ENCODE measurements around the gene ELFN2. TPM values are rescaled to one million over a fixed set of nuclear protein-coding genes. Genes with fewer than 3 reads are reported as not detected.

The ELFN2 gene
- total and polyA plus RNA-seq, 4 donors: 5.1 to 60.2 (median 34.6) TPM

DNA sequence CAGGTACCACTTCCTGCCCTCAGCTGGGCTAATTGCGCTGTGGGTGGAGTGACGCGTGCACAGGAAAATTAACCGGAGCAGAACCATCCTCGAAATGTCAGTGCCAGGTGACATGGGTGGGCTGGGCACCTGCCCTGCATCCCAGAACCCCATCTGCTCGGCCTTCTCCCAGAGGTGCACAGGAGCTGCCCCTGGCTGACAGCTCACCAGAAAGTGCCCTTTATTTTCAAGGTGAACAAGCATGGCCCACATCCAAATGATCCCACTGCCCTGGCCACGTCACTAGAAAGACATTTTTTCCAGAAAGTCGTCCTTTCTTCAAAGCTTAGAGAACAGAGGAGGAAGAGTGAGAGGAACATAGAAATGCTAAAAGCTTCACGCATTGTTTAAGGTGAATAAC lies 4.1 kb upstream of the ELFN2 start:
- H3K4me1 ChIP-seq (ENCODE audit: control insufficient read depth, insufficient read depth, low read length): peaks cover 37% of the 10 kb centered on the region
- no peak overlapping the region for H3K4me3 ChIP-seq (ENCODE audit: low read depth, low read length)
- no peaks in the 10 kb centered on the region for H3K9me3 ChIP-seq (ENCODE audit: control insufficient read depth, insufficient read depth, low read length)
- no peak for DNase-seq (ENCODE audit: low read depth in 4 of 6, low spot score in 6 of 6)
- H3K27me3 ChIP-seq (ENCODE audit: control insufficient read depth, insufficient read depth, low read length): peaks cover 19% of the 10 kb centered on the region
- no peak overlapping the region for H3K27ac ChIP-seq (ENCODE audit: low read depth, low read length)
- H3K36me3 ChIP-seq (ENCODE audit: control insufficient read depth, insufficient read depth, low read length): no peaks in the 10 kb centered on the region
- WGBS (ENCODE audit: insufficient coverage): 97% methylated on average over 6 of the region's 9 CpGs

DNA sequence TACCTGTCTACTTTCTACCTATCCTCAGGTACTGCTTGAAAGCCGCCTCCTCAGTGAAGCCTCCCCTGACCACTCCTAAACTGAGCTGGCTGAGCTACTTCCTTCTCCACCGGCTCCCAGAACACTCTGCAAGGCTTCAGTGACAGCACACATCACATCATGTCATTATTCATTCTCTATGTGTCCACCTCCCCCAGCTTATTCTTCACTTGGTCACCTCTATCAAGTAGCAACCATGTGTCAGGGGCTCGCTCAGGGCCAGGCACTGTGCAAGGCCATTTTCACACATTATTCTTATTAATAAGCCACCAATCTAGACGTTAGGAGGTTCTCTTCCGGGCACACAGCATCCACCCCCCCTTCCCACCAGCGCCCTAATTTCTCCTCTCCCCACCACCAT lies 3.7 kb upstream of the ELFN2 start:
- Histone ChIP-seq H3K4me1 (ENCODE audit: control insufficient read depth, insufficient read depth, low read length) (peaks cover 42% of the 10 kb centered on the region), H3K36me3 (ENCODE audit: control insufficient read depth, insufficient read depth, low read length) (no peaks in the 10 kb centered on the region), H3K9me3 (ENCODE audit: control insufficient read depth, insufficient read depth, low read length) (no peaks in the 10 kb centered on the region), H3K4me3 (ENCODE audit: low read depth, low read length) (no peak overlapping the region), H3K27me3 (ENCODE audit: control insufficient read depth, insufficient read depth, low read length) (peaks cover 20% of the 10 kb centered on the region), H3K27ac (ENCODE audit: low read depth, low read length) (no peak overlapping the region)
- no peak for DNase-seq (ENCODE audit: low read depth in 4 of 6, low spot score in 6 of 6)
- WGBS (ENCODE audit: insufficient coverage): 81% methylated on average over 6 of the region's 6 CpGs

DNA sequence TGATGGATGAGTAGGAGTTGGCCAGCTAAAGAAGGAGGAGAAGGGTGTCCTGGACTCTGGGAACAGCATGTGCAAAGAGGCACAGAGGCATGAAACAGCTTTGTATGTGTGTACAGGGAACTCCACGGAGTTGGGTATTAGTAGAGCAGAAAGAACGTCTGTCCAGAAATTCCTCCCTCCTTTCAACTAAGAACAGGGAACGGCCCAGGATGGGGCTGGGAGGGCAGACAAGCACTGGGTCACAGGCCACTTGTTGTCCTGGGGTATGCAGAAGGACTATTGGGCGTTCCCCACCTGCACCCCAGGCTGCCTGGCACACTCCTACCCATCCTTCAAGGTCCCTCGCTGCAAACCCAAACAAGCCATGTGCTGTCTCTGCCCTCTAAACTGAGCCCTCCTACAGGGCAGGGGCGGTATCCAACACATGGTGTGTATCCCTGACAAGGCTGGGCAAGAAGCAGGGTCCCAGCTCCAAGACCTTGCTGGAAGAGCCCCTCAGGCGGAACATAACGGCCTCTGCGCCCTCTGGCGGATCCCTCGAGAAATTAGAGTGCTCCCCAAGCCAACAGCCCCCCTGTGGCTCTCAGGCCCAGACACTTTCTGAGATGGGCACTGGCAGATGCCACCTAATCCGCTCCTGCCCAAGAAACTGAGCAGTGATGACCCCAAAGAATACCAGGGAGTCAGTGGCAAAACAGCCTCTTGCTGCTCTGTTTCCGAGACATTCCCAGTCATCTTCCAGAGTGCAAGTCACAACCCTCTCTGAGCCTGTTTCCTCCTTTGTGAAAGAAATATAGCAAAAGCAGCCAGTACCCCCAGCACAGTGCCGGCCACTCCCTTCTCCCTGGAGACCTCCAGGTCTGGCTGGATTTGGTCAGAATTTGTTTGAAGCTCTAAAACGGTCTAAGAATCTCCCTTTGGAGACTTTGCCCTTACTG lies 1.6 kb upstream of the ELFN2 start:
- no peaks in the 10 kb centered on the region for H3K9me3 ChIP-seq (ENCODE audit: control insufficient read depth, insufficient read depth, low read length)
- no peak overlapping the region for H3K27ac ChIP-seq (ENCODE audit: low read depth, low read length)
- peak in 2 of 6 donors; percentile 87 for DNase-seq (ENCODE audit: low read depth in 4 of 6, low spot score in 6 of 6)
- WGBS (ENCODE audit: insufficient coverage): 29% methylated on average over 11 of the region's 15 CpGs
- no peak overlapping the region for H3K4me3 ChIP-seq (ENCODE audit: low read depth, low read length)
- H3K36me3 ChIP-seq (ENCODE audit: control insufficient read depth, insufficient read depth, low read length): no peaks in the 10 kb centered on the region
- H3K27me3 ChIP-seq (ENCODE audit: control insufficient read depth, insufficient read depth, low read length): peaks cover 35% of the 10 kb centered on the region
- H3K4me1 ChIP-seq (ENCODE audit: control insufficient read depth, insufficient read depth, low read length): peaks cover 59% of the 10 kb centered on the region

DNA sequence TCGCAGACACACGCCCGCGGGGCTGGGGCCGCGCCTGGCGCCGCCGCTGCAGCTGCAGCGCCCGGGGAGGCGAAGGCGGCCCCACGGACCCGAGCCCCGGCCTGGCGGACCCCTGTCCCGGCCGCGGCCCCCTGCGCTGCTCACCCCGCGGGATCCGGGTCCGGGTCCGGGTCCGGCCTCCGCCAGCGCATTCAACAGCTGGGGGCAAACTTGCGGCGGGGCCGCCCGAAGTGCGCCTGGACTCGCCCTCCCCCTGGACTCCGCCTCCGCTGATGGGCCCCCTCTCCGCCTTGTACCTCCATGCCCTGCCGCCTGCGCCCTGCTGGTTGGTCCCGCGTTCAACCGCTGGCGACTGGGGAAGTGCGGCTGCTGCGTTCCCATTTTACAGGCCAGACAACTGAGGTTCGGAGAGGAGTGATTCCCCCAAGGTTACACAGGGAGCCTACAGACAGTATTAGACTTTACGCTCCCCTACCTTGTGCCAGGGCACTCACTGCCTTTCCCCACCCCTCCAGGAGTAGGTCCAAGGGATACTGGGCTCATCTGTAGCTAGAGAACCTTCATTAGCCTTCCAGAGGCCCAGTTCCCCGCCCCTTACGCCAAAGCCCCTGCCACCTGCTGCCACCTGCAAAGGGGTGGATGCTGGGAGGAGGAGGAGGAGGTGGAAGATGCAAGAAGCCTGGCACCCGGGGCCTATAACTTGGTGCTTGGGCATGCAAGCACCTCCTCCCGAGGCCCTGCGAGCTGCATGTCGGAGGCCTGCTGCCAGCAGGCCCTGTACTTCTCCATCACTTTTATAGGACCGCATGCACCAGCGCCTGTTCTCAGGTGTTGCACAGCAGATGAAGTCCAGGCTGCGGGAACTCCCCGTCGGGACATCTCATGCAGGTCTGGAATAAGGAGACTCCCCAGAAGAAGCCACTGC lies 694 bp upstream of the ELFN2 start:
- DNase-seq (ENCODE audit: low read depth in 4 of 6, low spot score in 6 of 6): no peak
- H3K27ac ChIP-seq (ENCODE audit: low read depth, low read length): no peak overlapping the region
- peaks cover 37% of the 10 kb centered on the region for H3K27me3 ChIP-seq (ENCODE audit: control insufficient read depth, insufficient read depth, low read length)
- peaks cover 58% of the 10 kb centered on the region for H3K4me1 ChIP-seq (ENCODE audit: control insufficient read depth, insufficient read depth, low read length)
- no peaks in the 10 kb centered on the region for H3K9me3 ChIP-seq (ENCODE audit: control insufficient read depth, insufficient read depth, low read length)
- 15% methylated on average over 58 of the region's 59 CpGs for WGBS (ENCODE audit: insufficient coverage)
- peaks cover 1% of the 10 kb centered on the region for H3K36me3 ChIP-seq (ENCODE audit: control insufficient read depth, insufficient read depth, low read length)
- H3K4me3 ChIP-seq (ENCODE audit: low read depth, low read length): peak overlapping the region; percentile 31

DNA sequence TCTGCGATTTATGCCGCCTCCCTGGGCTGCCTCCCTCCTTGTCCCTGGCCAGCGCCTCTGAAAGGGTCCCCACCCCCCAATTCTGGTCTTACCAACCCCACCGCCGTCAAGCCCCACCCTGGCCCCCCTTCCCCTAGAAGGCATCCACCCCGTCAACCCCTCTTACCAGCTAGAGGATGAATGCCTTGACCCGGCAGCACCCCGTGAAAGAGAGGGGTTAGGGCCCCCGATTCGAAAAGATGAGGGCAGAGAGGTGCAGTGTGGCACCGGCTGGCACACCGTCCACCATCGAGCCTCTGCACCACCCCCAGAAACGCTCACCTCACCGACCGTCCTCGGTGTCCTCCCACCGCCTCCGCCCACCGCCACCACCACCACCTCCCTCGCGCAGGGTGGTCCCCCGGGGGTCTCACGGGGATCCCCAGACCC lies 559 bp downstream of the ELFN2 start:
- 2% methylated on average over 18 of the region's 24 CpGs for WGBS (ENCODE audit: insufficient coverage)
- Histone ChIP-seq H3K9me3 (ENCODE audit: control insufficient read depth, insufficient read depth, low read length) (no peaks in the 10 kb centered on the region), H3K27ac (ENCODE audit: low read depth, low read length) (peak overlapping the region; percentile 52), H3K27me3 (ENCODE audit: control insufficient read depth, insufficient read depth, low read length) (peaks cover 37% of the 10 kb centered on the region), H3K4me3 (ENCODE audit: low read depth, low read length) (peak overlapping the region; percentile 57), H3K4me1 (ENCODE audit: control insufficient read depth, insufficient read depth, low read length) (peaks cover 68% of the 10 kb centered on the region), H3K36me3 (ENCODE audit: control insufficient read depth, insufficient read depth, low read length) (peaks cover 4% of the 10 kb centered on the region)
- DNase-seq (ENCODE audit: low read depth in 4 of 6, low spot score in 6 of 6): no peak

DNA sequence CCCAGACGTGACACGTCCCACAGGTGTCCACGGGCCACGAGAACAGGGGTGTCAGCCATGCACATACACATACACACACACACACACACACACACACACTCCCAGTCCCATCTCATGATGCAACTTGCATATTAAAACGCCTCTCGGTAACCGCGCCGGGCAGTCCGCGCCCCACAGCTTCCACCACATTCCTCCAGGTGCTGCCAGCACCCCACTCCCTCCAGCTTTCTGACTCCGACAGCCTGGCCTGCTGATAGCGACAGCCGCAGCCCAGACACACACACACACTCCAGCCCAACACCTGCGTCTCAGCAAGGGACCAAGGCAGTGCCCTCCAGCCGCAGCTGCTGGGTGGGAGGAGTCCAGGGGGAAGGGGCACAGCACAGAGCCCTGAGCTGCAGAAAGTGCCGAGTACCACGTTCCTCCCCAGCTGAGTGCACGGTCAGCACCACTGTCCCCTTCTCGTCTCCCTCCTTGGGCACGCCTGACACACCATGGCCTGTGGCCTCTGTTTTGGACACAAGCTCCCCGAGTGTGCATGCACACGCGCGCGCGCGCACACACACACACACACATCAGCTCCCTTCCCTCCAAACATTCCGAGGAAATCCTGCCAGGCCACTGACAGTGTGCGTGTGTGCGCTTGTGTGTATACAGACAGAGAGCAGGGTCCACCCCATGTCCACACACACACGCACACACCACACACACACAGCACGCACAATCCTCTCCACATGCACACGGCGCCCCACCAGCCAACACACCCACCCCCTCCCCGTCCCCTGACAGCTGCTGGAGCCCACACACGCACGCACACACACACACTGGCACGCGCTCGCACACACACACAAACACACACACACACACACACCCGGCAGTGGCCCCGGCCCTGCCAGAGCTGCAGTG lies 1.2 kb downstream of the ELFN2 start:
- Histone ChIP-seq H3K27ac (ENCODE audit: low read depth, low read length) (peak overlapping the region; percentile 48), H3K36me3 (ENCODE audit: control insufficient read depth, insufficient read depth, low read length) (peaks cover 7% of the 10 kb centered on the region), H3K9me3 (ENCODE audit: control insufficient read depth, insufficient read depth, low read length) (no peaks in the 10 kb centered on the region), H3K4me3 (ENCODE audit: low read depth, low read length) (peak overlapping the region; percentile 57), H3K4me1 (ENCODE audit: control insufficient read depth, insufficient read depth, low read length) (peaks cover 75% of the 10 kb centered on the region), H3K27me3 (ENCODE audit: control insufficient read depth, insufficient read depth, low read length) (peaks cover 41% of the 10 kb centered on the region)
- peak in 2 of 6 donors; percentile 63 to 75 for DNase-seq (ENCODE audit: low read depth in 4 of 6, low spot score in 6 of 6)
- WGBS (ENCODE audit: insufficient coverage): 6% methylated on average over 35 of the region's 43 CpGs

DNA sequence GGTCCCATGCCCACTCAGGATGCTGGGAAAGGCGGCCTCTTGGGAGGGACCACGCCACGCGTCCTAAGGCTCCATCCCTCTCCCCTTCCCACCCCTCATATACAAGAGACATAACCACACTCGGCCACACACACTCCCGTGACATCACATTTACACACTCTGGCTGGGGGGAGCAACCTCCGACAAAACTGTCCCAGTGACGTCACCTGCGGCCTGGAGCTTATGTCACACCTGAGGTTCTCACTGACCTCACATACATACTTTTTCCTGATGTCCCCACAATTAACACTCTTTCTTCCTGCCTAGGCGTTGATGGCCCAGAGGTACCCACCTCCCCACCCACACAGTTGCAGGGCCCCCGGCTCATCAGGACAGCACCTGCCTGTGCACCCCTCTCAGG lies 1.9 kb downstream of the ELFN2 start:
- H3K9me3 ChIP-seq (ENCODE audit: control insufficient read depth, insufficient read depth, low read length): no peaks in the 10 kb centered on the region
- H3K27me3 ChIP-seq (ENCODE audit: control insufficient read depth, insufficient read depth, low read length): peaks cover 48% of the 10 kb centered on the region
- no peak for DNase-seq (ENCODE audit: low read depth in 4 of 6, low spot score in 6 of 6)
- H3K36me3 ChIP-seq (ENCODE audit: control insufficient read depth, insufficient read depth, low read length): peaks cover 7% of the 10 kb centered on the region
- WGBS (ENCODE audit: insufficient coverage): 67% methylated on average over 11 of the region's 11 CpGs
- H3K4me3 ChIP-seq (ENCODE audit: low read depth, low read length): peak overlapping the region; percentile 57
- no peak overlapping the region for H3K27ac ChIP-seq (ENCODE audit: low read depth, low read length)
- peaks cover 82% of the 10 kb centered on the region for H3K4me1 ChIP-seq (ENCODE audit: control insufficient read depth, insufficient read depth, low read length)

DNA sequence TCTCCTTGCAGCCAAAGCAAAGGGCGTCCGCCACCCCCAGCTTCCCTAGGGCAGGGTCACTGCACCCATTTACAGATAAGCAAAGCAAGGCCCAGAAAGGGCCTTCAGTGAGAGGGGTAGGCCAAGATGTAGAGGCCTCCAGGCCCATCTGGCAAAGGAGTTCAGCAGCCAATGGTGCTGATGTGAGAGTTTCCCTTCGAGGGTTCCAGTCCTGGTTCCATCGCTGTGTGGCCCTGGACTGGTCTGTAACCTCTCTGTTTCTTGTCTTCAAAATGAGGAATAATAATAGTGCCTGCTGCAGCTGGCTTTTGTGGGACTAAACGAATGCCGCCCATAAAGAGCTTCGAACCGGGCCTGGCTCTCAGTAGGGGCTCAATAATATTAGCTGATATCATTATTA lies 4.0 kb downstream of the ELFN2 start:
- Histone ChIP-seq H3K9me3 (ENCODE audit: control insufficient read depth, insufficient read depth, low read length) (no peaks in the 10 kb centered on the region), H3K27ac (ENCODE audit: low read depth, low read length) (no peak overlapping the region), H3K36me3 (ENCODE audit: control insufficient read depth, insufficient read depth, low read length) (peaks cover 7% of the 10 kb centered on the region), H3K4me3 (ENCODE audit: low read depth, low read length) (no peak overlapping the region), H3K4me1 (ENCODE audit: control insufficient read depth, insufficient read depth, low read length) (peaks cover 89% of the 10 kb centered on the region), H3K27me3 (ENCODE audit: control insufficient read depth, insufficient read depth, low read length) (peaks cover 52% of the 10 kb centered on the region)
- DNase-seq (ENCODE audit: low read depth in 4 of 6, low spot score in 6 of 6): no peak
- whole genome bisulfite sequencing (ENCODE audit: insufficient coverage): 90% methylated on average over 2 of the region's 8 CpGs

DNA sequence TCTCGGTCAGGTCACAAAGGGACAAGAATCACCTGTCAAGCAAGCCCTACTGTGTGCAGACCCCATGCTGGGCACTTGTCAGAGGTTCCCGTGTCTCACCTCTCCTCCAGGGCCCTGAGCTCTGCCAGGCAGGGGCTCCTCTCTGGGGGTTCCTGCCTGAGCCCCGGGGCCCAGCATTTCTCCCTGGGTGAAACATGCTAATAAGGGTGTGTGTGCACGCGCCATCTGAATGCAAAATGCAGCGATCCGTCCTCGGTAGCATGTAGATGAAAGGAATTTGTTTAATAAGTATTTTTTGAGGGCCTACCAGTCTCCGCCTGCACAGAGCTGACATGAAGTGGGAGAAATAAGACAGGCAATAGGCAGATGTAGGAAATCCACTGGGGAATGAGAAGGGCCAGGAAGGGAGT lies 5.8 kb downstream of the ELFN2 start:
- Histone ChIP-seq H3K36me3 (ENCODE audit: control insufficient read depth, insufficient read depth, low read length) (peaks cover 19% of the 10 kb centered on the region), H3K9me3 (ENCODE audit: control insufficient read depth, insufficient read depth, low read length) (no peaks in the 10 kb centered on the region), H3K27ac (ENCODE audit: low read depth, low read length) (no peak overlapping the region), H3K27me3 (ENCODE audit: control insufficient read depth, insufficient read depth, low read length) (peaks cover 39% of the 10 kb centered on the region), H3K4me1 (ENCODE audit: control insufficient read depth, insufficient read depth, low read length) (peaks cover 93% of the 10 kb centered on the region), H3K4me3 (ENCODE audit: low read depth, low read length) (no peak overlapping the region)
- DNase-seq (ENCODE audit: low read depth in 4 of 6, low spot score in 6 of 6): no peak
- WGBS (ENCODE audit: insufficient coverage): 47% methylated on average over 4 of the region's 9 CpGs

Measured in spinal cord (tissue), 10 donors.